ENCODE measurements around the gene EPC1. TPM values are rescaled to one million over a fixed set of nuclear protein-coding genes. Genes with fewer than 3 reads are reported as not detected.
"Not testable (repeated sequence)": the region's sequence is repeated elsewhere in the genome, so short reads cannot be mapped to it uniquely, and the experiment has no call there.

Gene EPC1
- total RNA-seq, 2 donors from 2014 or later, result 31.9 to 39.2 TPM

DNA sequence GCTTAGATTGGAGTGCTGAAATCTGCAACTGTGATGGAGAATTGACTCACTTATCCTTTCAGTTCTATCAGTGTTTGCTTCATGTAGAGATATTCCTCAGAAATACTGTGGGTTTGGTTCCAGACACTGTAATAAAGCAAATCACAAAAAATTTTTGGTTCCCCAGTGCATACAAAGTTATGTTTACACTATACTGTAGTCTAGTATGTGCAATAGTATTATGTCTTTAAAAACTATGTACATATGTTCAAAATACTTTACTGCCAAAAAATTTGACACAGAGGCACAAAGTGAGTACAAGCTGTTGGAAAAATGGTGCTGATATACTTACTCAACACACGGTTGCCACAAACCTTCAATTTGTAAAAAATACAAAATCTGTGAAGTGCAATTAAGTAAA lies 112.5 kb downstream of the EPC1 start:
- Histone ChIP-seq H3K27me3 (no peaks in the 10 kb centered on the region), H3K4me1 (no peaks in the 10 kb centered on the region), H3K9me3 (no peaks in the 10 kb centered on the region), H3K36me3 (replicated peaks in 1 of 2; ENCODE audit: insufficient read depth in 1 of 2, low read depth in 2 of 2) (no peaks in the 10 kb centered on the region), H3K4me3 (no peak overlapping the region), H3K27ac (no peak overlapping the region)
- no peak for DNase-seq
- no peak for TF ChIP-seq POLR2A (IDR thresholded peaks at IDR 0.05)
- TF ChIP-seq, protein P1, sequence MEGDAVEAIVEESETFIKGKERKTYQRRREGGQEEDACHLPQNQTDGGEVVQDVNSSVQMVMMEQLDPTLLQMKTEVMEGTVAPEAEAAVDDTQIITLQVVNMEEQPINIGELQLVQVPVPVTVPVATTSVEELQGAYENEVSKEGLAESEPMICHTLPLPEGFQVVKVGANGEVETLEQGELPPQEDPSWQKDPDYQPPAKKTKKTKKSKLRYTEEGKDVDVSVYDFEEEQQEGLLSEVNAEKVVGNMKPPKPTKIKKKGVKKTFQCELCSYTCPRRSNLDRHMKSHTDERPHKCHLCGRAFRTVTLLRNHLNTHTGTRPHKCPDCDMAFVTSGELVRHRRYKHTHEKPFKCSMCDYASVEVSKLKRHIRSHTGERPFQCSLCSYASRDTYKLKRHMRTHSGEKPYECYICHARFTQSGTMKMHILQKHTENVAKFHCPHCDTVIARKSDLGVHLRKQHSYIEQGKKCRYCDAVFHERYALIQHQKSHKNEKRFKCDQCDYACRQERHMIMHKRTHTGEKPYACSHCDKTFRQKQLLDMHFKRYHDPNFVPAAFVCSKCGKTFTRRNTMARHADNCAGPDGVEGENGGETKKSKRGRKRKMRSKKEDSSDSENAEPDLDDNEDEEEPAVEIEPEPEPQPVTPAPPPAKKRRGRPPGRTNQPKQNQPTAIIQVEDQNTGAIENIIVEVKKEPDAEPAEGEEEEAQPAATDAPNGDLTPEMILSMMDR (IDR thresholded peaks at IDR 0.05), result no peak
- intact Hi-C loops (cut with DNase I), result no loop called here
- ATAC-seq, result no peak
- WGBS, 2 donors, result 74 to 82% methylated on average over 1 of the region's 1 CpG

DNA sequence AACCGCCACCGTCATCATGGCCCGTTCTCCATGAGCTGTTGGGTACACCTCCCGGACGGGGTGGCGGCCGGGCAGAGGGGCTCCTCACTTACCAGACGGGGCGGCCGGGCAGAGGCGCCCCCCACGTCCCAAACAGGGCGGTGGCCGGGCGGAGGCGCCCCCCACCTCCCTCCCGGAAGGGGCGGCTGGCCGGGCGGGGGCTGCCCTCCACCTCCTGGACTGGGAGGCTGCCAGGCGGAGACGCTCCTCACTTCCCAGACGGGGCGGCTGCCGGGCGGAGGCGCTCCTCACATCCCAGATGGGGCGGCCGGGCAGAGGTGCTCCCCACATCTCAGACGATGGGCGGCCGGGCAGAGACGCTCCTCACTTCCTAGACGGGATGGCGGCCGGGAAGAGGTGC lies 113.6 kb downstream of the EPC1 start:
- H3K27ac ChIP-seq; H3K36me3 ChIP-seq (replicated peaks in 1 of 2; ENCODE audit: insufficient read depth in 1 of 2, low read depth in 2 of 2); H3K27me3 ChIP-seq; H3K9me3 ChIP-seq; H3K4me1 ChIP-seq; H3K4me3 ChIP-seq; intact Hi-C loops (cut with DNase I); DNase-seq; ATAC-seq: not testable (repeated sequence)
- WGBS, 2 donors, result 92 to 95% methylated on average over 2 to 11 of the region's 36 CpGs

DNA sequence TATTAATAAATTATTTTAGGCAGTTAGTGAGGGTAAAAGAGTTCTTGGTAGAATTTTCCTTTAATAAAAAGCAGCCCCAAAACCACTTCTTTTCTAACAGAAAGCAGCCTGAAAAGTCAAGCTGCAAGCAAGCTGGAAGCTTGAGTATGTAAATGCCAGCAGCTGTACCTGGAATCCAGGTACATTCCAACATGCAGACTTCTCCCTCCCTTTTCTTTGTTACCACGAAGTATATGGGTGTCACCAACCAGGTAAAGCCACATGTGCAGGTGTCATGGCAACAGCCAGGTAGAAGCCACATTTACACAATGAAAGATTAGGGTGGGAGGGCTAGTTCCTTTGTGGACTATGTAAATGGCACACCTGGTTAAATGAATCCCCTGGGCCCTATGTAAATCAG lies 114.6 kb downstream of the EPC1 start:
- H3K9me3 ChIP-seq, result no peaks in the 10 kb centered on the region
- WGBS, 2 donors, result 20 to 21% methylated on average over 1 of the region's 1 CpG
- H3K27me3 ChIP-seq, result no peaks in the 10 kb centered on the region
- TF ChIP-seq POLR2A (IDR thresholded peaks at IDR 0.05), result no peak
- TF ChIP-seq, protein P1 (IDR thresholded peaks at IDR 0.05), result no peak
- intact Hi-C loops (cut with DNase I), result no loop called here
- H3K4me3 ChIP-seq, result no peak overlapping the region
- DNase-seq (no peak), ATAC-seq (no peak)
- no peaks in the 10 kb centered on the region for H3K4me1 ChIP-seq
- H3K27ac ChIP-seq, result no peak overlapping the region
- H3K36me3 ChIP-seq (replicated peaks in 1 of 2; ENCODE audit: insufficient read depth in 1 of 2, low read depth in 2 of 2), result no peaks in the 10 kb centered on the region

DNA sequence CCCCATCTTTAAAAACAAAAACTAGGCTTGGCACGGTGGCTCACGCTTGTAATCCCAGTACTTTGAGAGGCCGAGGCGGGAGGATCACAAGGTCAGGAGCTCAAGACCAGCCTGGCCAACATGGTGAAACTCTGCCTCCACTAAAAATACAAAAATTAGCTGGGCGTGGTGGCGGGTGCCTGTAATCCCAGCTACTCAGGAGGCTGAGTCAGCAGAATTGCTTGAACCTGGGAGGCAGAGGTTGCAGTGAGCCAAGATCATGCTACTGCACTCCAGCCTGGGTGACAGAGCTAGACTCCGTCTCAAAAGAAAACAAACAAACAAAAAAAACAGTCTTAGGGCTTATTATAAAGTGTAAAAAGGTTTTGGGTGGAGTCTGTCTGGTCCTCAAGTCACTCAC lies 117.2 kb downstream of the EPC1 start:
- H3K9me3 ChIP-seq; H3K27ac ChIP-seq; H3K4me3 ChIP-seq; H3K4me1 ChIP-seq; H3K27me3 ChIP-seq; DNase-seq; H3K36me3 ChIP-seq (replicated peaks in 1 of 2; ENCODE audit: insufficient read depth in 1 of 2, low read depth in 2 of 2); ATAC-seq; intact Hi-C loops (cut with DNase I): not testable (repeated sequence)
- 88 to 90% methylated on average over 7 of the region's 7 CpGs for WGBS, 2 donors

DNA sequence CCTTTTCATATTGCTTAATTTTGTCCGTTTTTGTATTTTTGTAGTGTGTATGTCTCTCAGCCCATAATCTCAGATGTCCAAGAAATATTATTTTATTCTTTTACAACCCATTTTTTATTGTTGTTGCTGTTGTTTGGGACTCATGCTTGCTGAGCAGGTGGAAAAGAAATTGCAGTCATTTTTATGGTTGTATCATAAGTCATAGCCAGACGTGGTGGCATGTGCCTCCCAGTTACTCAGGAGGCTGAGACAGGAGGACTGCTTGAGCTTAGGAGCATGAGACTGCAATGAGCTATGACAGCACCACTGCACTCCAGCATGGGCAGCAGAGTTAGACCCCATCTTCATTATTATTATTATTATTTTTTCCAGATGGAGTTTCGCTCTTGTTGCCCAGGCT lies 117.8 kb downstream of the EPC1 start:
- ATAC-seq, result no peak
- Histone ChIP-seq H3K9me3 (no peaks in the 10 kb centered on the region), H3K4me1 (no peaks in the 10 kb centered on the region), H3K27me3 (no peaks in the 10 kb centered on the region), H3K36me3 (replicated peaks in 1 of 2; ENCODE audit: insufficient read depth in 1 of 2, low read depth in 2 of 2) (no peaks in the 10 kb centered on the region), H3K27ac (no peak overlapping the region), H3K4me3 (no peak overlapping the region)
- no peak for DNase-seq
- intact Hi-C loops (cut with DNase I), result no loop called here
- 35 to 57% methylated on average over 3 of the region's 3 CpGs for WGBS, 2 donors
- no peak for TF ChIP-seq POLR2A (IDR thresholded peaks at IDR 0.05)
- TF ChIP-seq, protein P1 (IDR thresholded peaks at IDR 0.05), result no peak

DNA sequence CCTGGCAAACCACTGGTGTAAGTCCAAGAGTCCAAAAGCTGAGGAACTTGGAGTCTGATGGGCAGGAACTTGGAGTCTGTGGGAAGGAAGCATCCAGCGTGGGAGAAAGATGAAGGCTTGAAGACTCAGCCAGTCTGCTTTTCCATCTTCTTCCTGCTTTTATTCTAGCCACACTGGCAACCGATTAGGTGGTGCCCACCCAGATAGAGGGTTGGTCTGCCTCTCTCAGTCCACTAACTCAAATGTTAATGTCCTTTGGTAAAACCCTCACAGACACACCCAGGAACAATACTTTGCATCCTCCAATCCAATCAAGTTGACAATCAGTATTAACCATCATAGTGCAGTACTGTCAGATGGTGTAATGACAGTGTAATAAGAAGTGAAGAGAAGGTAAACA lies 119.2 kb downstream of the EPC1 start:
- no peak for ATAC-seq
- WGBS, 2 donors, result 46 to 61% methylated on average over 2 of the region's 2 CpGs
- no peak for TF ChIP-seq POLR2A (IDR thresholded peaks at IDR 0.05)
- TF ChIP-seq, protein P1 (IDR thresholded peaks at IDR 0.05), result no peak
- H3K4me1 ChIP-seq, result no peaks in the 10 kb centered on the region
- no peaks in the 10 kb centered on the region for H3K27me3 ChIP-seq
- H3K36me3 ChIP-seq (replicated peaks in 1 of 2; ENCODE audit: insufficient read depth in 1 of 2, low read depth in 2 of 2), result no peaks in the 10 kb centered on the region
- H3K4me3 ChIP-seq, result no peak overlapping the region
- H3K9me3 ChIP-seq, result no peaks in the 10 kb centered on the region
- H3K27ac ChIP-seq, result no peak overlapping the region
- DNase-seq, result no peak
- intact Hi-C loops (cut with DNase I), result no loop called here

Measured in body of pancreas (tissue), 4 donors.